GM23338 (cell line): ENCODE measurements around the gene GPA33. TPM values are rescaled to one million over a fixed set of nuclear protein-coding genes. Genes with fewer than 3 reads are reported as not detected.

Source experiments
- ATAC-seq: fragments of 200-7000 bp; cut with Tn5 transposase; 3 replicates; pipeline ENCODE4 v1.9.1; 2020
- DNase-seq: peaks from one replicate; pipeline ENCODE4 v3.0.0-alpha.2; 2015; ENCODE audit warnings: low spot score
- H2AFZ ChIP-seq: fragments of 200-600 bp; sonication (generic); 2 replicates; pipeline ENCODE4 v1.8.0; 2016; ENCODE audit warnings: antibody characterized with exemption, mild to moderate bottlenecking, moderate library complexity
- H3F3A ChIP-seq: fragments of 200-600 bp; sonication (generic); replicated peaks from 2 replicates; pipeline ENCODE4 v1.8.0; 2017; ENCODE audit warnings: antibody characterized with exemption, mixed run types, low read depth
- H3K27ac ChIP-seq: fragments of 200-600 bp; sonication (generic); 2 replicates; pipeline ENCODE4 v1.6.1; 2016; ENCODE audit warnings: low read depth
- H3K27me3 ChIP-seq: fragments of 200-600 bp; sonication (generic); 2 replicates; pipeline ENCODE4 v1.8.0; 2016; ENCODE audit warnings: mild to moderate bottlenecking, mixed run types, moderate library complexity; ENCODE audit not compliant: insufficient read depth
- H3K36me3 ChIP-seq: fragments of 200-600 bp; sonication (generic); 2 replicates; pipeline ENCODE4 v1.8.0; 2016; ENCODE audit warnings: mild to moderate bottlenecking; ENCODE audit not compliant: insufficient read depth
- H3K4me1 ChIP-seq: fragments of 200-600 bp; sonication (generic); 2 replicates; pipeline ENCODE4 v1.8.0; 2016; ENCODE audit warnings: mild to moderate bottlenecking, moderate library complexity; ENCODE audit not compliant: insufficient read depth
- H3K4me2 ChIP-seq: fragments of 200-600 bp; sonication (generic); 2 replicates; pipeline ENCODE4 v1.7.1; 2017; ENCODE audit warnings: mixed run types
- H3K4me3 ChIP-seq: fragments of 200-600 bp; sonication (generic); 2 replicates; pipeline ENCODE4 v1.6.1; 2016; ENCODE audit warnings: mixed run types
- H3K79me2 ChIP-seq: fragments of 200-600 bp; sonication (generic); replicated peaks from 2 replicates; pipeline ENCODE4 v1.8.0; 2017; ENCODE audit warnings: mild to moderate bottlenecking; ENCODE audit not compliant: insufficient read depth
- H3K9me2 ChIP-seq: fragments of 200-600 bp; sonication (generic); 2 replicates; pipeline ENCODE4 v1.8.0; 2017; ENCODE audit not compliant: insufficient read depth
- H4K20me1 ChIP-seq: fragments of 200-600 bp; sonication (generic); replicated peaks from 2 replicates; pipeline ENCODE4 v1.8.0; 2017; ENCODE audit warnings: mild to moderate bottlenecking; ENCODE audit not compliant: insufficient read depth
- H3K27ac Mint-ChIP-seq: 2 replicates; pipeline ENCODE4 v1.8.0; 2020; ENCODE audit warnings: inconsistent platforms, mild to moderate bottlenecking, moderate library complexity, mixed read lengths
- H3K27me3 Mint-ChIP-seq: 3 replicates; pipeline ENCODE4 v1.8.0; 2022; ENCODE audit warnings: low read depth, mild to moderate bottlenecking, moderate library complexity, mixed read lengths, inconsistent platforms; ENCODE audit not compliant: insufficient read depth, poor library complexity
- H3K36me3 Mint-ChIP-seq: 3 replicates; pipeline ENCODE4 v1.8.0; 2021; ENCODE audit warnings: low read depth, mild to moderate bottlenecking, inconsistent platforms, moderate library complexity, mixed read lengths
- H3K4me1 Mint-ChIP-seq: 3 replicates; pipeline ENCODE4 v1.8.0; 2020; ENCODE audit warnings: mild to moderate bottlenecking, inconsistent platforms, mixed read lengths
- H3K4me3 Mint-ChIP-seq: 3 replicates; pipeline ENCODE4 v1.8.0; 2021; ENCODE audit warnings: moderate library complexity, mild to moderate bottlenecking, inconsistent platforms, mixed read lengths
- H3K9me3 Mint-ChIP-seq: 3 replicates; pipeline ENCODE4 v1.8.0; 2020; ENCODE audit warnings: moderate library complexity, mild to moderate bottlenecking, inconsistent platforms, mixed read lengths
- STAT1 ChIP-seq: IDR thresholded peaks from one replicate; pipeline ENCODE4 v1.6.1; 2016; ENCODE audit warnings: antibody characterized with exemption; ENCODE audit not compliant: unreplicated experiment
- ZNF114 ChIP-seq: fragments of 250-450 bp; sonication (Bioruptor Pico); IDR thresholded peaks from 2 replicates; pipeline ENCODE4 v1.5.0; 2020; ENCODE audit warnings: mild to moderate bottlenecking, moderate library complexity
- ZNF331 ChIP-seq: fragments of 250-450 bp; sonication (Bioruptor Pico); IDR thresholded peaks from 2 replicates; pipeline ENCODE4 v1.5.0; 2020; ENCODE audit warnings: low read depth, mild to moderate bottlenecking, moderate library complexity
- polyA plus RNA-seq: library from polyadenylated mRNA; unstranded; fragments of >200 nt; fragmentation: Nextera tagmentation; extraction: Ambion mirVana; gene quantifications from 2 replicates; pipeline ENCODE4 v1.2.1, GENCODE V29; 2016
- total RNA-seq: library from RNA; depleted of rRNA; stranded (reverse); fragments of >200 nt; shearing (Covaris generic); gene quantifications from 2 replicates; pipeline ENCODE4 v1.2.3, GENCODE V29; 2014
- TF ChIP-seq, protein P1 (sequence below): IDR thresholded peaks from 2 replicates; pipeline ENCODE4 v1.6.1; 2016; ENCODE audit warnings: antibody characterized with exemption
- TF ChIP-seq, protein P2 (sequence below): IDR thresholded peaks from one replicate; pipeline ENCODE4 v1.6.1; 2018; ENCODE audit warnings: antibody characterized with exemption; ENCODE audit not compliant: unreplicated experiment
- TF ChIP-seq, protein P3 (sequence below), 2 experiments: fragments of 200-600 bp in 1 of 2; sonication (generic) in 1 of 2; conservative IDR thresholded peaks; 2 replicates each; pipeline versions ENCODE4 v1.5.1 to v1.6.1; 2016 to 2017; ENCODE audit warnings: antibody characterized with exemption in 2 of 2, low read depth in 2 of 2, mild to moderate bottlenecking in 2 of 2, moderate library complexity in 1 of 2
- TF ChIP-seq, protein P4 (sequence below): fragments of 250-450 bp; sonication (Bioruptor Pico); IDR thresholded peaks from 2 replicates; pipeline ENCODE4 v1.5.0; 2020; ENCODE audit warnings: mild to moderate bottlenecking, moderate library complexity

The GPA33 gene
- total and polyA plus RNA-seq, 2 experiments from 2014 or later: 0.10 to 0.28 TPM

DNA sequence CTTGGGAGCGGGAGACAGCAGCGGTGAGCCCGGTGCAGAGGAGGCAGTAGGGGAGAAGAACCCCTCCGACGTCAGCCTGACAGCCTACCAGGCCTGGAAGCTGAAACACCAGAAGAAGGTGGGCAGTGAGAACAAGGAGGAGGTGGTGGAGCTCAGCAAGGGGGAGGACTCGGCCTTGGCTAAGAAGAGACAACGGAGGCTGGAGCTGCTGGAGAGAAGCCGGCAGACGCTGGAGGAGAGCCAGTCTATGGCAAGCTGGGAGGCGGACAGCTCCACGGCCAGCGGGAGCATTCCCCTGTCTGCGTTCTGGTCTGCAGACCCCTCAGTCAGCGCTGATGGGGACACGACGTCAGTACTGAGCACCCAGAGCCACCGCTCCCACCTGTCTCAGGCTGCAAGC, 36.6 kb upstream of the GPA33 start (continued):
- TF ChIP-seq, protein P1, sequence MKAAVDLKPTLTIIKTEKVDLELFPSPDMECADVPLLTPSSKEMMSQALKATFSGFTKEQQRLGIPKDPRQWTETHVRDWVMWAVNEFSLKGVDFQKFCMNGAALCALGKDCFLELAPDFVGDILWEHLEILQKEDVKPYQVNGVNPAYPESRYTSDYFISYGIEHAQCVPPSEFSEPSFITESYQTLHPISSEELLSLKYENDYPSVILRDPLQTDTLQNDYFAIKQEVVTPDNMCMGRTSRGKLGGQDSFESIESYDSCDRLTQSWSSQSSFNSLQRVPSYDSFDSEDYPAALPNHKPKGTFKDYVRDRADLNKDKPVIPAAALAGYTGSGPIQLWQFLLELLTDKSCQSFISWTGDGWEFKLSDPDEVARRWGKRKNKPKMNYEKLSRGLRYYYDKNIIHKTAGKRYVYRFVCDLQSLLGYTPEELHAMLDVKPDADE: no peak
- TF ChIP-seq, protein P2, sequence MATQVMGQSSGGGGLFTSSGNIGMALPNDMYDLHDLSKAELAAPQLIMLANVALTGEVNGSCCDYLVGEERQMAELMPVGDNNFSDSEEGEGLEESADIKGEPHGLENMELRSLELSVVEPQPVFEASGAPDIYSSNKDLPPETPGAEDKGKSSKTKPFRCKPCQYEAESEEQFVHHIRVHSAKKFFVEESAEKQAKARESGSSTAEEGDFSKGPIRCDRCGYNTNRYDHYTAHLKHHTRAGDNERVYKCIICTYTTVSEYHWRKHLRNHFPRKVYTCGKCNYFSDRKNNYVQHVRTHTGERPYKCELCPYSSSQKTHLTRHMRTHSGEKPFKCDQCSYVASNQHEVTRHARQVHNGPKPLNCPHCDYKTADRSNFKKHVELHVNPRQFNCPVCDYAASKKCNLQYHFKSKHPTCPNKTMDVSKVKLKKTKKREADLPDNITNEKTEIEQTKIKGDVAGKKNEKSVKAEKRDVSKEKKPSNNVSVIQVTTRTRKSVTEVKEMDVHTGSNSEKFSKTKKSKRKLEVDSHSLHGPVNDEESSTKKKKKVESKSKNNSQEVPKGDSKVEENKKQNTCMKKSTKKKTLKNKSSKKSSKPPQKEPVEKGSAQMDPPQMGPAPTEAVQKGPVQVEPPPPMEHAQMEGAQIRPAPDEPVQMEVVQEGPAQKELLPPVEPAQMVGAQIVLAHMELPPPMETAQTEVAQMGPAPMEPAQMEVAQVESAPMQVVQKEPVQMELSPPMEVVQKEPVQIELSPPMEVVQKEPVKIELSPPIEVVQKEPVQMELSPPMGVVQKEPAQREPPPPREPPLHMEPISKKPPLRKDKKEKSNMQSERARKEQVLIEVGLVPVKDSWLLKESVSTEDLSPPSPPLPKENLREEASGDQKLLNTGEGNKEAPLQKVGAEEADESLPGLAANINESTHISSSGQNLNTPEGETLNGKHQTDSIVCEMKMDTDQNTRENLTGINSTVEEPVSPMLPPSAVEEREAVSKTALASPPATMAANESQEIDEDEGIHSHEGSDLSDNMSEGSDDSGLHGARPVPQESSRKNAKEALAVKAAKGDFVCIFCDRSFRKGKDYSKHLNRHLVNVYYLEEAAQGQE: no peak
- TF ChIP-seq STAT1: no peak
- TF ChIP-seq, protein P3, sequence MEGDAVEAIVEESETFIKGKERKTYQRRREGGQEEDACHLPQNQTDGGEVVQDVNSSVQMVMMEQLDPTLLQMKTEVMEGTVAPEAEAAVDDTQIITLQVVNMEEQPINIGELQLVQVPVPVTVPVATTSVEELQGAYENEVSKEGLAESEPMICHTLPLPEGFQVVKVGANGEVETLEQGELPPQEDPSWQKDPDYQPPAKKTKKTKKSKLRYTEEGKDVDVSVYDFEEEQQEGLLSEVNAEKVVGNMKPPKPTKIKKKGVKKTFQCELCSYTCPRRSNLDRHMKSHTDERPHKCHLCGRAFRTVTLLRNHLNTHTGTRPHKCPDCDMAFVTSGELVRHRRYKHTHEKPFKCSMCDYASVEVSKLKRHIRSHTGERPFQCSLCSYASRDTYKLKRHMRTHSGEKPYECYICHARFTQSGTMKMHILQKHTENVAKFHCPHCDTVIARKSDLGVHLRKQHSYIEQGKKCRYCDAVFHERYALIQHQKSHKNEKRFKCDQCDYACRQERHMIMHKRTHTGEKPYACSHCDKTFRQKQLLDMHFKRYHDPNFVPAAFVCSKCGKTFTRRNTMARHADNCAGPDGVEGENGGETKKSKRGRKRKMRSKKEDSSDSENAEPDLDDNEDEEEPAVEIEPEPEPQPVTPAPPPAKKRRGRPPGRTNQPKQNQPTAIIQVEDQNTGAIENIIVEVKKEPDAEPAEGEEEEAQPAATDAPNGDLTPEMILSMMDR (conservative IDR thresholded peaks at IDR 0.05; ENCODE audit: low read depth in 2 of 2): no peak
- no peak for TF ChIP-seq ZNF331

DNA sequence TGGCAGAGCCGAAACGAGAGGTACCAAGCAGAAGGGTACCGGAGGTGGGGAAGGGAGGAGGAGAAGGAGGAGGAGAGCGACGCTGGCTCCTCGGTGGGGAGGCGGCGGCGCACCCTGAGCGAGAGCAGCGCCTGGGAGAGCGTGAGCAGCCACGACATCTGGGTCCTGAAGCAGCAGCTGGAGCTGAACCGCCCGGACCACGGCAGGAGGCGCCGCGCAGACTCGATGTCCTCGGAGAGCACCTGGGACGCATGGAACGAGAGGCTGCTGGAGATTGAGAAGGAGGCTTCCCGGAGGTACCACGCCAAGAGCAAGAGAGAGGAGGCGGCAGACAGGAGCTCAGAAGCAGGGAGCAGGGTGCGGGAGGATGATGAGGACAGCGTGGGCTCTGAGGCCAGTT, 36.1 kb upstream of the GPA33 start:
- no peaks in the 10 kb centered on the region for H3K9me2 ChIP-seq
- no peak overlapping the region for H3K4me2 ChIP-seq
- Mint-ChIP-seq H3K27me3 (peaks cover 14% of the 10 kb centered on the region), H3K36me3 (no peaks in the 10 kb centered on the region; the same call in 2 of the 3 replicates), H3K4me1 (peaks cover 21% of the 10 kb centered on the region), H3K27ac (no peak overlapping the region), H3K4me3 (no peak overlapping the region), H3K9me3 (no peaks in the 10 kb centered on the region)
- H3F3A ChIP-seq: peaks cover 5% of the 10 kb centered on the region
- DNase-seq: no peak
- no peaks in the 10 kb centered on the region for H3K36me3 ChIP-seq
- H3K27ac ChIP-seq: no peak overlapping the region
- ATAC-seq: no peak
- peaks cover 18% of the 10 kb centered on the region for H3K4me1 ChIP-seq
- H3K27me3 ChIP-seq: no peaks in the 10 kb centered on the region
- no peaks in the 10 kb centered on the region for H3K79me2 ChIP-seq
- H3K4me3 ChIP-seq: no peak overlapping the region
- H2AFZ ChIP-seq: no peak overlapping the region
- H4K20me1 ChIP-seq: no peaks in the 10 kb centered on the region
- TF ChIP-seq ZNF114: no peak
- TF ChIP-seq, protein P1: no peak
- TF ChIP-seq, protein P4, sequence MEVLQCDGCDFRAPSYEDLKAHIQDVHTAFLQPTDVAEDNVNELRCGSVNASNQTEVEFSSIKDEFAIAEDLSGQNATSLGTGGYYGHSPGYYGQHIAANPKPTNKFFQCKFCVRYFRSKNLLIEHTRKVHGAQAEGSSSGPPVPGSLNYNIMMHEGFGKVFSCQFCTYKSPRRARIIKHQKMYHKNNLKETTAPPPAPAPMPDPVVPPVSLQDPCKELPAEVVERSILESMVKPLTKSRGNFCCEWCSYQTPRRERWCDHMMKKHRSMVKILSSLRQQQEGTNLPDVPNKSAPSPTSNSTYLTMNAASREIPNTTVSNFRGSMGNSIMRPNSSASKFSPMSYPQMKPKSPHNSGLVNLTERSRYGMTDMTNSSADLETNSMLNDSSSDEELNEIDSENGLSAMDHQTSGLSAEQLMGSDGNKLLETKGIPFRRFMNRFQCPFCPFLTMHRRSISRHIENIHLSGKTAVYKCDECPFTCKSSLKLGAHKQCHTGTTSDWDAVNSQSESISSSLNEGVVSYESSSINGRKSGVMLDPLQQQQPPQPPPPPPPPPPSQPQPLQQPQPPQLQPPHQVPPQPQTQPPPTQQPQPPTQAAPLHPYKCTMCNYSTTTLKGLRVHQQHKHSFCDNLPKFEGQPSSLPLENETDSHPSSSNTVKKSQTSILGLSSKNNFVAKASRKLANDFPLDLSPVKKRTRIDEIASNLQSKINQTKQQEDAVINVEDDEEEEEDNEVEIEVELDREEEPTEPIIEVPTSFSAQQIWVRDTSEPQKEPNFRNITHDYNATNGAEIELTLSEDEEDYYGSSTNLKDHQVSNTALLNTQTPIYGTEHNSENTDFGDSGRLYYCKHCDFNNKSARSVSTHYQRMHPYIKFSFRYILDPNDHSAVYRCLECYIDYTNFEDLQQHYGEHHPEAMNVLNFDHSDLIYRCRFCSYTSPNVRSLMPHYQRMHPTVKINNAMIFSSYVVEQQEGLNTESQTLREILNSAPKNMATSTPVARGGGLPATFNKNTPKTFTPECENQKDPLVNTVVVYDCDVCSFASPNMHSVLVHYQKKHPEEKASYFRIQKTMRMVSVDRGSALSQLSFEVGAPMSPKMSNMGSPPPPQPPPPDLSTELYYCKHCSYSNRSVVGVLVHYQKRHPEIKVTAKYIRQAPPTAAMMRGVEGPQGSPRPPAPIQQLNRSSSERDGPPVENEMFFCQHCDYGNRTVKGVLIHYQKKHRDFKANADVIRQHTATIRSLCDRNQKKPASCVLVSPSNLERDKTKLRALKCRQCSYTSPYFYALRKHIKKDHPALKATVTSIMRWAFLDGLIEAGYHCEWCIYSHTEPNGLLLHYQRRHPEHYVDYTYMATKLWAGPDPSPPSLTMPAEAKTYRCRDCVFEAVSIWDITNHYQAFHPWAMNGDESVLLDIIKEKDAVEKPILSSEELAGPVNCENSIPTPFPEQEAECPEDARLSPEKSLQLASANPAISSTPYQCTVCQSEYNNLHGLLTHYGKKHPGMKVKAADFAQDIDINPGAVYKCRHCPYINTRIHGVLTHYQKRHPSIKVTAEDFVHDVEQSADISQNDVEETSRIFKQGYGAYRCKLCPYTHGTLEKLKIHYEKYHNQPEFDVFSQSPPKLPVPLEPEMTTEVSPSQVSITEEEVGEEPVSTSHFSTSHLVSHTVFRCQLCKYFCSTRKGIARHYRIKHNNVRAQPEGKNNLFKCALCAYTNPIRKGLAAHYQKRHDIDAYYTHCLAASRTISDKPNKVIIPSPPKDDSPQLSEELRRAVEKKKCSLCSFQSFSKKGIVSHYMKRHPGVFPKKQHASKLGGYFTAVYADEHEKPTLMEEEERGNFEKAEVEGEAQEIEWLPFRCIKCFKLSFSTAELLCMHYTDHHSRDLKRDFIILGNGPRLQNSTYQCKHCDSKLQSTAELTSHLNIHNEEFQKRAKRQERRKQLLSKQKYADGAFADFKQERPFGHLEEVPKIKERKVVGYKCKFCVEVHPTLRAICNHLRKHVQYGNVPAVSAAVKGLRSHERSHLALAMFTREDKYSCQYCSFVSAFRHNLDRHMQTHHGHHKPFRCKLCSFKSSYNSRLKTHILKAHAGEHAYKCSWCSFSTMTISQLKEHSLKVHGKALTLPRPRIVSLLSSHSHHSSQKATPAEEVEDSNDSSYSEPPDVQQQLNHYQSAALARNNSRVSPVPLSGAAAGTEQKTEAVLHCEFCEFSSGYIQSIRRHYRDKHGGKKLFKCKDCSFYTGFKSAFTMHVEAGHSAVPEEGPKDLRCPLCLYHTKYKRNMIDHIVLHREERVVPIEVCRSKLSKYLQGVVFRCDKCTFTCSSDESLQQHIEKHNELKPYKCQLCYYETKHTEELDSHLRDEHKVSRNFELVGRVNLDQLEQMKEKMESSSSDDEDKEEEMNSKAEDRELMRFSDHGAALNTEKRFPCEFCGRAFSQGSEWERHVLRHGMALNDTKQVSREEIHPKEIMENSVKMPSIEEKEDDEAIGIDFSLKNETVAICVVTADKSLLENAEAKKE (CRISPR knock-in tag): no peak
- no peak for TF ChIP-seq STAT1
- TF ChIP-seq, protein P3 (conservative IDR thresholded peaks at IDR 0.05; ENCODE audit: low read depth in 2 of 2): no peak
